GM23248 (cell line): ENCODE measurements around the gene TBX1. TPM values are rescaled to one million over a fixed set of nuclear protein-coding genes. Genes with fewer than 3 reads are reported as not detected.

Experiments
- DNase-seq: peaks from one replicate; pipeline ENCODE4 v3.0.0-alpha.2; 2015
- H2AFZ ChIP-seq: fragments of 200-600 bp; sonication (generic); 2 replicates; pipeline ENCODE4 v1.6.1; 2016; ENCODE audit warnings: antibody characterized with exemption
- H3F3A ChIP-seq: fragments of 200-600 bp; sonication (generic); 2 replicates; pipeline ENCODE4 v1.6.1; 2016; ENCODE audit warnings: mild to moderate bottlenecking, antibody characterized with exemption, mixed run types; ENCODE audit not compliant: insufficient read depth
- H3K27ac ChIP-seq: fragments of 200-600 bp; sonication (generic); 2 replicates; pipeline ENCODE4 v1.5.1; 2016; ENCODE audit warnings: mild to moderate bottlenecking
- H3K27me3 ChIP-seq: fragments of 200-600 bp; sonication (generic); replicated peaks from 2 replicates; pipeline ENCODE4 v1.6.1; 2016; ENCODE audit warnings: mild to moderate bottlenecking; ENCODE audit not compliant: insufficient read depth
- H3K36me3 ChIP-seq: fragments of 200-600 bp; sonication (generic); 2 replicates; pipeline ENCODE4 v1.6.1; 2016; ENCODE audit warnings: low read depth, mild to moderate bottlenecking
- H3K4me1 ChIP-seq: fragments of 200-600 bp; sonication (generic); 2 replicates; pipeline ENCODE4 v1.6.1; 2016; ENCODE audit warnings: mild to moderate bottlenecking; ENCODE audit not compliant: insufficient read depth
- H3K4me2 ChIP-seq: fragments of 200-600 bp; sonication (generic); one replicate; pipeline ENCODE4 v1.6.1; 2016; ENCODE audit warnings: mild to moderate bottlenecking; ENCODE audit not compliant: unreplicated experiment
- H3K4me3 ChIP-seq: fragments of 200-600 bp; sonication (generic); 2 replicates; pipeline ENCODE4 v1.5.1; 2016; ENCODE audit warnings: mild to moderate bottlenecking
- H3K79me2 ChIP-seq: fragments of 200-600 bp; sonication (generic); 2 replicates; pipeline ENCODE4 v1.6.1; 2016; ENCODE audit warnings: mild to moderate bottlenecking; ENCODE audit not compliant: insufficient read depth
- H3K9ac ChIP-seq: fragments of 200-600 bp; sonication (generic); 2 replicates; pipeline ENCODE4 v1.6.1; 2016; ENCODE audit warnings: mild to moderate bottlenecking
- H3K9me2 ChIP-seq: fragments of 200-600 bp; sonication (generic); 2 replicates; pipeline ENCODE4 v1.6.1; 2016; ENCODE audit warnings: mixed run types, mild to moderate bottlenecking, moderate library complexity; ENCODE audit not compliant: insufficient read depth
- H3K9me3 ChIP-seq: fragments of 200-600 bp; sonication (generic); one replicate; pipeline ENCODE4 v1.6.1; 2017; ENCODE audit warnings: low read depth
- H4K20me1 ChIP-seq: fragments of 200-600 bp; sonication (generic); 2 replicates; pipeline ENCODE4 v1.6.0; 2016; ENCODE audit not compliant: insufficient read depth
- EZH2 ChIP-seq: fragments of 200-600 bp; sonication (generic); IDR thresholded peaks from 2 replicates; pipeline ENCODE4 v1.6.1; 2018; ENCODE audit warnings: antibody characterized with exemption, mild to moderate bottlenecking; ENCODE audit not compliant: insufficient read depth, poor library complexity, severe bottlenecking
- EZH2phosphoT487 ChIP-seq: fragments of 200-600 bp; sonication (generic); IDR thresholded peaks from 2 replicates; pipeline ENCODE4 v1.6.1; 2018; ENCODE audit warnings: antibody characterized with exemption, moderate library complexity, mild to moderate bottlenecking, low read depth; ENCODE audit not compliant: insufficient read depth
- WGBS, 2 experiments: methylation state at CpG; one replicate each; pipeline ENCODE4 v1.1.6; 2015 to 2017; ENCODE audit warnings: low lambda C conversion rate in 2 of 2, low coverage in 1 of 2; ENCODE audit errors: missing lambda C conversion rate in 2 of 2; 5-methylcytosine and 5-hydroxymethylcytosine counted together
- in situ Hi-C: fragments of 300-500 bp; cut with MboI; formaldehyde crosslinking; loops from 2 replicates; pipeline ENCODE4 v1.15.0; 2020
- polyA plus RNA-seq: library from polyadenylated mRNA; unstranded; fragments of >200 nt; fragmentation: Nextera tagmentation; extraction: Ambion mirVana; gene quantifications from 2 replicates; pipeline ENCODE4 v1.2.1, GENCODE V29; 2016
- total RNA-seq: library from RNA; depleted of rRNA; stranded (reverse); fragments of >200 nt; shearing (Covaris generic); gene quantifications from 2 replicates; pipeline ENCODE4 v1.2.3, GENCODE V29; 2014

TBX1 gene
- total and polyA plus RNA-seq, 2 experiments from 2014 or later: 2.8 to 4.6 TPM

- Histone ChIP-seq H3K4me1 (no peaks in the 10 kb centered on the region), H3K9ac (peak overlapping the region; percentile 75; the same call in 1 of the 2 replicates), H3K27ac (no peak overlapping the region), H2AFZ (no peak overlapping the region), H3K27me3 (no peaks in the 10 kb centered on the region), H3K36me3 (no peaks in the 10 kb centered on the region), H4K20me1 (no peaks in the 10 kb centered on the region), H3K4me3 (peak overlapping the region; percentile 73; the same call in 1 of the 2 replicates), H3K79me2 (no peaks in the 10 kb centered on the region), H3K9me2 (no peaks in the 10 kb centered on the region), H3K9me3 (no peaks in the 10 kb centered on the region), H3F3A (no peaks in the 10 kb centered on the region), H3K4me2 (peak overlapping the region; percentile 76)
- TF ChIP-seq EZH2 (no peak), EZH2phosphoT487 (no peak)
- DNase-seq: no peak
- WGBS, 2 experiments: 84 to 89% methylated on average over 12 of the region's 12 CpGs
- in situ Hi-C loops: no loop called here
Measured at GRCh38 chr22:19719488-19720021, 41.0 kb upstream of the TBX1 start.

GRCh38 chr22:19720150-19720827 is 40.3 kb upstream of the TBX1 start:
- Histone ChIP-seq H3K79me2 (no peaks in the 10 kb centered on the region), H3K9me2 (no peaks in the 10 kb centered on the region), H2AFZ (no peak overlapping the region), H3K9ac (no peak overlapping the region), H3K36me3 (no peaks in the 10 kb centered on the region), H3K4me2 (no peak overlapping the region), H3K9me3 (no peaks in the 10 kb centered on the region), H3K4me3 (no peak overlapping the region), H3K27ac (no peak overlapping the region), H4K20me1 (no peaks in the 10 kb centered on the region), H3F3A (no peaks in the 10 kb centered on the region), H3K4me1 (no peaks in the 10 kb centered on the region), H3K27me3 (no peaks in the 10 kb centered on the region)
- TF ChIP-seq EZH2phosphoT487 (no peak), EZH2 (no peak)
- in situ Hi-C loops: no loop called here
- DNase-seq: no peak
- WGBS, 2 experiments: 89% methylated on average over 26 of the region's 26 CpGs

- Histone ChIP-seq H3K9me2 (no peaks in the 10 kb centered on the region), H3K27me3 (no peaks in the 10 kb centered on the region), H3K9me3 (no peaks in the 10 kb centered on the region), H3K27ac (no peak overlapping the region), H3K9ac (no peak overlapping the region), H3K4me3 (no peak overlapping the region), H3F3A (no peaks in the 10 kb centered on the region), H3K79me2 (no peaks in the 10 kb centered on the region), H3K4me1 (no peaks in the 10 kb centered on the region), H2AFZ (no peak overlapping the region), H4K20me1 (no peaks in the 10 kb centered on the region), H3K36me3 (no peaks in the 10 kb centered on the region), H3K4me2 (no peak overlapping the region)
- DNase-seq: no peak
- 100% methylated on average over 2 of the region's 2 CpGs for WGBS, 2 experiments
- TF ChIP-seq EZH2: no peak
- TF ChIP-seq EZH2phosphoT487: no peak
- in situ Hi-C loops: no loop called here
Measured at GRCh38 chr22:19720999-19721329, 39.6 kb upstream of the TBX1 start.

GRCh38 chr22:19721330-19722177 is 39.0 kb upstream of the TBX1 start:
- Histone ChIP-seq H2AFZ (no peak overlapping the region), H3K9ac (no peak overlapping the region), H4K20me1 (no peaks in the 10 kb centered on the region), H3K4me2 (no peak overlapping the region), H3K36me3 (no peaks in the 10 kb centered on the region), H3F3A (no peaks in the 10 kb centered on the region), H3K9me3 (no peaks in the 10 kb centered on the region), H3K27me3 (no peaks in the 10 kb centered on the region), H3K4me1 (no peaks in the 10 kb centered on the region), H3K4me3 (no peak overlapping the region), H3K79me2 (no peaks in the 10 kb centered on the region), H3K27ac (no peak overlapping the region), H3K9me2 (no peaks in the 10 kb centered on the region)
- WGBS, 2 experiments: 92 to 94% methylated on average over 31 to 44 of the region's 44 CpGs
- TF ChIP-seq EZH2 (no peak), EZH2phosphoT487 (no peak)
- DNase-seq: no peak
- in situ Hi-C loops: no loop called here
